Keratinocyte (primary cell): ENCODE measurements around the gene HARBI1. TPM values are rescaled to one million over a fixed set of nuclear protein-coding genes. Genes with fewer than 3 reads are reported as not detected.

Experiments used
- DNase-seq: peaks from one replicate; pipeline ENCODE4 v3.0.0-alpha.2; 2011; ENCODE audit warnings: low read depth, missing footprints, low spot score
- FAIRE-seq: peaks from 2 replicates; lab custom pipeline; 2011; peaks lifted over from hg19 to GRCh38; lab: Jason Lieb, UNC
- H2AFZ ChIP-seq: 2 replicates; pipeline ENCODE4 v1.6.0; 2012; ENCODE audit warnings: low read length, control low read depth, inconsistent platforms; ENCODE audit not compliant: control insufficient read depth
- H3K27ac ChIP-seq: 2 replicates; pipeline ENCODE4 v1.5.1; 2011; ENCODE audit warnings: low read length; ENCODE audit not compliant: control insufficient read depth, insufficient read depth
- H3K27me3 ChIP-seq: 3 replicates; pipeline ENCODE4 v1.6.0; 2011; ENCODE audit warnings: low read length; ENCODE audit not compliant: control insufficient read depth, insufficient read depth; ENCODE audit errors: extremely low read depth
- H3K36me3 ChIP-seq, 2 experiments: 2 replicates in 1 of 2; 3 replicates in 1 of 2; pipeline ENCODE4 v1.5.1; 2011; ENCODE audit warnings: low read length in 2 of 2, mild to moderate bottlenecking in 1 of 2; ENCODE audit not compliant: control insufficient read depth in 2 of 2, insufficient read depth in 2 of 2; ENCODE audit errors: extremely low read depth in 1 of 2
- H3K4me1 ChIP-seq: 3 replicates; pipeline ENCODE4 v1.5.1; 2011; ENCODE audit warnings: low read length; ENCODE audit not compliant: control insufficient read depth, insufficient read depth; ENCODE audit errors: extremely low read depth
- H3K4me2 ChIP-seq: 3 replicates; pipeline ENCODE4 v1.6.0; 2011; ENCODE audit warnings: low read depth, low read length; ENCODE audit not compliant: control insufficient read depth, insufficient read depth; ENCODE audit errors: extremely low read depth
- H3K4me3 ChIP-seq, 3 experiments: fragments of 200-600 bp in 1 of 3; sonication (generic) in 1 of 3; 2 replicates in 2 of 3; 3 replicates in 1 of 3; pipeline ENCODE4 v1.5.1; 2011 to 2016; ENCODE audit warnings: low read length in 3 of 3, mild to moderate bottlenecking in 3 of 3, control low read depth in 2 of 3, inconsistent platforms in 1 of 3, low read depth in 1 of 3, mixed read lengths in 1 of 3, mixed run types in 1 of 3, moderate library complexity in 1 of 3; ENCODE audit not compliant: control insufficient read depth in 2 of 3, insufficient read depth in 2 of 3; ENCODE audit errors: extremely low read depth in 1 of 3
- H3K79me2 ChIP-seq: 2 replicates; pipeline ENCODE4 v1.6.0; 2012; ENCODE audit warnings: low read length; ENCODE audit not compliant: control insufficient read depth, insufficient read depth
- H3K9ac ChIP-seq: 3 replicates; pipeline ENCODE4 v1.6.0; 2011; ENCODE audit warnings: low read length; ENCODE audit not compliant: control insufficient read depth, insufficient read depth; ENCODE audit errors: extremely low read depth
- H3K9me1 ChIP-seq: 3 replicates; pipeline ENCODE4 v1.6.0; 2011; ENCODE audit warnings: low read length; ENCODE audit not compliant: control insufficient read depth, insufficient read depth; ENCODE audit errors: extremely low read depth
- H3K9me3 ChIP-seq: 2 replicates; pipeline ENCODE4 v1.5.1; 2012; ENCODE audit warnings: low read depth, low read length; ENCODE audit not compliant: control insufficient read depth
- H4K20me1 ChIP-seq: 3 replicates; pipeline ENCODE4 v1.6.0; 2011; ENCODE audit warnings: low read length; ENCODE audit not compliant: control insufficient read depth, insufficient read depth; ENCODE audit errors: extremely low read depth
- EZH2 ChIP-seq: IDR thresholded peaks from one replicate; pipeline ENCODE4 v1.6.1; 2012; ENCODE audit warnings: inconsistent platforms, mild to moderate bottlenecking, low read length, moderate library complexity
- dilution Hi-C: fragments of 300-500 bp; cut with MboI; formaldehyde crosslinking; loops from one replicate; pipeline ENCODE4 v1.7.0; 2020; ENCODE audit warnings: low sequenced_read_pairs; ENCODE audit not compliant: extremely low pct_ligation_motif_present
- polyA plus RNA-seq, 5 experiments: library from polyadenylated mRNA; depleted of rRNA in 3 of 5; stranded (reverse) in 3 of 5; stranded (forward) in 1 of 5; unstranded in 1 of 5; fragments of >200 nt; gene quantifications; 1 replicate in 1 of 5; 2 replicates in 3 of 5; 3 replicates in 1 of 5; pipeline versions ENCODE4 v1.2.1 to v1.2.3, GENCODE V29; 2011 to 2012; ENCODE audit warnings: missing spikeins in 2 of 5, low read depth in 1 of 5, low replicate concordance in 1 of 5
- TF ChIP-seq, protein P1 (sequence below), 3 experiments: IDR thresholded peaks in 1 of 3; conservative IDR thresholded peaks in 1 of 3; optimal IDR thresholded peaks in 1 of 3; 2 replicates in 2 of 3; 3 replicates in 1 of 3; pipeline versions ENCODE3 to v1.5.1; 2011; ENCODE audit warnings: low read length in 3 of 3, mild to moderate bottlenecking in 3 of 3, moderate library complexity in 2 of 3, control low read depth in 1 of 3, inconsistent platforms in 1 of 3; ENCODE audit not compliant: insufficient read depth in 2 of 3; ENCODE audit errors: extremely low read depth in 1 of 3

Gene HARBI1
- polyA plus RNA-seq, 1 donor (not counting 4 experiments of a cell fraction or from before 2014, with no cell fraction given): 5.5 TPM

DNA sequence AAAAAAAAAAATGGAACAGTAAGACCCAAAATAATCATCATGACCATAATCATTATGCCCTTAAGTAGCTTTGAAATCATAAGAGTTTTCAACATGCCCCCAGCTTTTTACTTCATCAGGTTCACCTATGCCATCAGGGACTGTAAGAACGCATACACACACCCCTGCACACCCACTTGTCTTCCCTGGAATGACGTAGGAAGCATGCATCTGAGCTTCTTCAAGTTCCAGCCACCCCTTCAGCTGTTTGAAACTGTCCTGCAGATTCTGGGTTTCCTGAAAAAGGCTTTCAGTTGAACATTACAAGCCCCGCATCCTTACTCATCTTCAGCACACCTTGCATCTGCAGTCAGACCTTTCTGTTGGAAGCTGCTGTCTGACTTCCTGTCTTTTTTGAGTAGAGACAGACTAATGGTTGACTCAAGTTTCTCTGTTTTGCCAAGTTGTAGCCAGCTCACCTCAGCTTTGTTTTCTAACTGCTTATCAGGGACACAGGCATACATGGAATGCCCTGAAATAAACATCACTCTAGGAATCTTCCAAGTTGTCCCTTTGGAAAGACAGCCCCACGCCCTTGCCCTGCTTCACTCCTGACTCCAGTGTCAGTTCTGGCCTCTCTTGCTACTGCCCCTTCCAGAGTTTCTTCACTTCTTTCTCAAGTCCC lies 46.4 kb upstream of the HARBI1 start:
- Histone ChIP-seq H3K4me2 (no peak overlapping the region), H4K20me1 (peaks cover 3% of the 10 kb centered on the region), H3K4me1 (peaks cover 5% of the 10 kb centered on the region), H3K9ac (no peak overlapping the region), H2AFZ (no peak overlapping the region), H3K27me3 (no peaks in the 10 kb centered on the region), H3K27ac (no peak overlapping the region), H3K36me3 (peaks cover 28 to 31% of the 10 kb centered on the region in 2 experiments), H3K9me3 (no peaks in the 10 kb centered on the region), H3K9me1 (no peaks in the 10 kb centered on the region), H3K4me3 (no peak overlapping the region), H3K79me2 (no peaks in the 10 kb centered on the region)
- FAIRE-seq (no peak), DNase-seq (no peak)
- TF ChIP-seq EZH2: no peak
- TF ChIP-seq, protein P1, sequence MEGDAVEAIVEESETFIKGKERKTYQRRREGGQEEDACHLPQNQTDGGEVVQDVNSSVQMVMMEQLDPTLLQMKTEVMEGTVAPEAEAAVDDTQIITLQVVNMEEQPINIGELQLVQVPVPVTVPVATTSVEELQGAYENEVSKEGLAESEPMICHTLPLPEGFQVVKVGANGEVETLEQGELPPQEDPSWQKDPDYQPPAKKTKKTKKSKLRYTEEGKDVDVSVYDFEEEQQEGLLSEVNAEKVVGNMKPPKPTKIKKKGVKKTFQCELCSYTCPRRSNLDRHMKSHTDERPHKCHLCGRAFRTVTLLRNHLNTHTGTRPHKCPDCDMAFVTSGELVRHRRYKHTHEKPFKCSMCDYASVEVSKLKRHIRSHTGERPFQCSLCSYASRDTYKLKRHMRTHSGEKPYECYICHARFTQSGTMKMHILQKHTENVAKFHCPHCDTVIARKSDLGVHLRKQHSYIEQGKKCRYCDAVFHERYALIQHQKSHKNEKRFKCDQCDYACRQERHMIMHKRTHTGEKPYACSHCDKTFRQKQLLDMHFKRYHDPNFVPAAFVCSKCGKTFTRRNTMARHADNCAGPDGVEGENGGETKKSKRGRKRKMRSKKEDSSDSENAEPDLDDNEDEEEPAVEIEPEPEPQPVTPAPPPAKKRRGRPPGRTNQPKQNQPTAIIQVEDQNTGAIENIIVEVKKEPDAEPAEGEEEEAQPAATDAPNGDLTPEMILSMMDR (optimal IDR thresholded peaks at IDR 0.05 in 1 of 3, IDR thresholded peaks at IDR 0.05 in 1 of 3, conservative IDR thresholded peaks at IDR 0.05 in 1 of 3; ENCODE audit: extremely low read depth in 1 of 3, insufficient read depth in 2 of 3, low read length in 3 of 3): no peak
- dilution Hi-C loops: no loop called here

GRCh38 chr11:46662366-46662765 lies 45.3 kb upstream of the HARBI1 start:
- H4K20me1 ChIP-seq: peaks cover 3% of the 10 kb centered on the region
- no peak overlapping the region for H3K4me3 ChIP-seq
- peaks cover 20 to 33% of the 10 kb centered on the region in 2 experiments for H3K36me3 ChIP-seq
- no peak overlapping the region for H3K27ac ChIP-seq
- no peak overlapping the region for H3K9ac ChIP-seq
- no peak for TF ChIP-seq EZH2
- TF ChIP-seq, protein P1 (optimal IDR thresholded peaks at IDR 0.05 in 1 of 3, IDR thresholded peaks at IDR 0.05 in 1 of 3, conservative IDR thresholded peaks at IDR 0.05 in 1 of 3; ENCODE audit: extremely low read depth in 1 of 3, insufficient read depth in 2 of 3, low read length in 3 of 3): no peak
- H3K79me2 ChIP-seq: no peaks in the 10 kb centered on the region
- no peak overlapping the region for H3K4me2 ChIP-seq
- DNase-seq: no peak
- FAIRE-seq: no peak
- H3K27me3 ChIP-seq: no peaks in the 10 kb centered on the region
- H3K4me1 ChIP-seq: peaks cover 5% of the 10 kb centered on the region
- no peaks in the 10 kb centered on the region for H3K9me3 ChIP-seq
- H3K9me1 ChIP-seq: no peaks in the 10 kb centered on the region
- no peak overlapping the region for H2AFZ ChIP-seq
- dilution Hi-C loops: no loop called here
